ENCODE measurements around the gene TBC1D19.
"Not testable (repeated sequence)": the region's sequence is repeated elsewhere in the genome, so short reads cannot be mapped to it uniquely, and the experiment has no call there.

TBC1D19 gene

GRCh38 chr4:26687728-26688127, 103.8 kb downstream of the TBC1D19 start:
- DNase-seq (ENCODE audit: low spot score) = no peak

GRCh38 chr4:26690506-26690905, 106.6 kb downstream of the TBC1D19 start:
- no peak for DNase-seq (ENCODE audit: low spot score)

GRCh38 chr4:26692014-26692726, 108.3 kb downstream of the TBC1D19 start:
- no peak for DNase-seq (ENCODE audit: low spot score)

- not testable (repeated sequence) for DNase-seq (ENCODE audit: low spot score)
Observed at GRCh38 chr4:26694131-26694530, 110.2 kb downstream of the TBC1D19 start.

- DNase-seq (ENCODE audit: low spot score) = no peak
Observed at GRCh38 chr4:26700110-26700509, 116.2 kb downstream of the TBC1D19 start.

- no peak for DNase-seq (ENCODE audit: low spot score)
Observed at GRCh38 chr4:26701095-26701494, 117.2 kb downstream of the TBC1D19 start.

GRCh38 chr4:26701786-26702227, 117.9 kb downstream of the TBC1D19 start:
- no peak for DNase-seq (ENCODE audit: low spot score)

GRCh38 chr4:26707342-26707741, 123.5 kb downstream of the TBC1D19 start:
- no peak for DNase-seq (ENCODE audit: low spot score)

- DNase-seq (ENCODE audit: low spot score) = no peak
Observed at GRCh38 chr4:26709246-26709645, 125.4 kb downstream of the TBC1D19 start.

- no peak for DNase-seq (ENCODE audit: low spot score)
Observed at GRCh38 chr4:26713563-26714151, 129.8 kb downstream of the TBC1D19 start.

- DNase-seq (ENCODE audit: low spot score) = no peak
Observed at GRCh38 chr4:26715636-26716242, 131.9 kb downstream of the TBC1D19 start.

- no peak for DNase-seq (ENCODE audit: low spot score)
Observed at GRCh38 chr4:26717332-26717731, 133.4 kb downstream of the TBC1D19 start.

- DNase-seq (ENCODE audit: low spot score) = no peak
Observed at GRCh38 chr4:26719954-26720552, 136.2 kb downstream of the TBC1D19 start.

- no peak for DNase-seq (ENCODE audit: low spot score)
Observed at GRCh38 chr4:26721685-26722084, 137.8 kb downstream of the TBC1D19 start.

- no peak for DNase-seq (ENCODE audit: low spot score)
Observed at GRCh38 chr4:26723216-26723615, 139.3 kb downstream of the TBC1D19 start.

GRCh38 chr4:26724534-26724933, 140.7 kb downstream of the TBC1D19 start:
- no peak for DNase-seq (ENCODE audit: low spot score)

- DNase-seq (ENCODE audit: low spot score) = no peak
Observed at GRCh38 chr4:26726655-26727387, 142.9 kb downstream of the TBC1D19 start.

GRCh38 chr4:26727844-26728243, 144.0 kb downstream of the TBC1D19 start:
- no peak for DNase-seq (ENCODE audit: low spot score)

GRCh38 chr4:26729027-26729426, 145.1 kb downstream of the TBC1D19 start:
- no peak for DNase-seq (ENCODE audit: low spot score)

- no peak for DNase-seq (ENCODE audit: low spot score)
Observed at GRCh38 chr4:26729547-26729946, 145.7 kb downstream of the TBC1D19 start.

- DNase-seq (ENCODE audit: low spot score) = no peak
Observed at GRCh38 chr4:26731351-26732035, 147.6 kb downstream of the TBC1D19 start.

- no peak for DNase-seq (ENCODE audit: low spot score)
Observed at GRCh38 chr4:26732356-26732755, 148.5 kb downstream of the TBC1D19 start.
